CD14-positive monocyte (primary cell): ENCODE data around the gene CCNY. TPM values are rescaled to one million over a fixed set of nuclear protein-coding genes. Genes with fewer than 3 reads are reported as not detected.
A peak's percentile ranks its signal among the peaks of the same experiment; 100 is the strongest.

Experiments used
- DNase-seq, 3 donors: peaks; one replicate each; pipeline ENCODE4 v3.0.0-alpha.2; 2011 to 2022
- H2AFZ ChIP-seq: 2 replicates; pipeline ENCODE4 v1.6.0; 2012; ENCODE audit warnings: mild to moderate bottlenecking, low read depth, low read length, inconsistent platforms; ENCODE audit not compliant: insufficient read depth, poor library complexity, severe bottlenecking
- H3K27ac ChIP-seq, 2 donors: 1 replicate in 1 of 2; 2 replicates in 1 of 2; pipeline ENCODE4 v1.5.1; 2012 to 2013; ENCODE audit warnings: low read length in 2 of 2, control low read depth in 1 of 2, inconsistent platforms in 1 of 2, low read depth in 1 of 2, mild to moderate bottlenecking in 1 of 2
- H3K27me3 ChIP-seq, 2 donors: one replicate each; pipeline versions ENCODE4 v1.6.0 to v1.6.1; 2011 to 2013; ENCODE audit warnings: low read length in 2 of 2; ENCODE audit not compliant: control insufficient read depth in 2 of 2, insufficient read depth in 2 of 2
- H3K36me3 ChIP-seq, 2 donors: replicated peaks in 1 of 2; 1 replicate in 1 of 2; 2 replicates in 1 of 2; pipeline versions ENCODE4 v1.5.1 to v1.6.1; 2012 to 2013; ENCODE audit warnings: low read length in 2 of 2, control low read depth in 1 of 2, inconsistent platforms in 1 of 2, mild to moderate bottlenecking in 1 of 2; ENCODE audit not compliant: insufficient read depth in 2 of 2, control insufficient read depth in 1 of 2
- H3K4me1 ChIP-seq, 2 donors: 1 replicate in 1 of 2; 2 replicates in 1 of 2; pipeline versions ENCODE4 v1.5.1 to v1.6.1; 2012 to 2013; ENCODE audit warnings: low read length in 2 of 2, control low read depth in 1 of 2, inconsistent platforms in 1 of 2, mild to moderate bottlenecking in 1 of 2, moderate library complexity in 1 of 2; ENCODE audit not compliant: insufficient read depth in 2 of 2, control insufficient read depth in 1 of 2
- H3K4me2 ChIP-seq: replicated peaks from 2 replicates; pipeline ENCODE3; 2012; ENCODE audit warnings: low read length, moderate library complexity, mild to moderate bottlenecking; ENCODE audit not compliant: poor library complexity, severe bottlenecking; ENCODE audit errors: extremely low read depth
- H3K4me3 ChIP-seq, 3 experiments: fragments of 200-600 bp in 1 of 3; sonication (generic) in 1 of 3; replicated peaks in 1 of 3; 1 replicate in 2 of 3; 2 replicates in 1 of 3; pipeline ENCODE4 v1.5.1; 2011 to 2013; ENCODE audit warnings: low read length in 3 of 3, mild to moderate bottlenecking in 3 of 3, control low read depth in 2 of 3, low read depth in 2 of 3, inconsistent platforms in 1 of 3, moderate library complexity in 1 of 3
- H3K79me2 ChIP-seq: 2 replicates; pipeline ENCODE4 v1.6.0; 2012; ENCODE audit warnings: mild to moderate bottlenecking, control low read depth, inconsistent platforms, low read length, moderate library complexity; ENCODE audit not compliant: insufficient read depth
- H3K9ac ChIP-seq: 2 replicates; pipeline ENCODE4 v1.6.0; 2017; ENCODE audit warnings: low read length, mild to moderate bottlenecking; ENCODE audit not compliant: insufficient read depth, poor library complexity, severe bottlenecking
- H3K9me3 ChIP-seq, 2 donors: replicated peaks in 1 of 2; 1 replicate in 1 of 2; 2 replicates in 1 of 2; pipeline versions ENCODE4 v1.5.1 to v1.6.1; 2012 to 2013; ENCODE audit warnings: low read length in 2 of 2, control low read depth in 1 of 2; ENCODE audit not compliant: control insufficient read depth in 1 of 2, insufficient read depth in 1 of 2
- H4K20me1 ChIP-seq: 2 replicates; pipeline ENCODE4 v1.6.0; 2012; ENCODE audit warnings: mild to moderate bottlenecking, low read length, control low read depth, moderate library complexity; ENCODE audit not compliant: insufficient read depth
- H3K27ac Mint-ChIP-seq, 7 donors: one replicate each; pipeline ENCODE4 v1.8.0; 2020; ENCODE audit warnings: mild to moderate bottlenecking in 7 of 7, mixed read lengths in 7 of 7, moderate library complexity in 6 of 7, inconsistent platforms in 2 of 7
- H3K27me3 Mint-ChIP-seq, 3 donors: one replicate each; pipeline ENCODE4 v1.8.0; 2021 to 2022; ENCODE audit warnings: low read depth in 3 of 3, mild to moderate bottlenecking in 3 of 3, mixed read lengths in 3 of 3, moderate library complexity in 3 of 3, inconsistent platforms in 1 of 3
- H3K36me3 Mint-ChIP-seq, 2 donors: one replicate each; pipeline ENCODE4 v1.8.0; 2020; ENCODE audit warnings: mixed read lengths in 2 of 2, inconsistent platforms in 1 of 2, mild to moderate bottlenecking in 1 of 2
- H3K4me1 Mint-ChIP-seq: one replicate; pipeline ENCODE4 v1.8.0; 2020; ENCODE audit warnings: mild to moderate bottlenecking, mixed read lengths
- H3K4me3 Mint-ChIP-seq, 2 donors: one replicate each; pipeline ENCODE4 v1.8.0; 2020; ENCODE audit warnings: mild to moderate bottlenecking in 2 of 2, mixed read lengths in 2 of 2, moderate library complexity in 1 of 2
- H3K9me3 Mint-ChIP-seq, 7 donors: one replicate each; pipeline ENCODE4 v1.8.0; 2020 to 2022; ENCODE audit warnings: mixed read lengths in 7 of 7, mild to moderate bottlenecking in 6 of 7, moderate library complexity in 6 of 7, inconsistent platforms in 2 of 7
- WGBS: methylation state at CpG from one replicate; pipeline ENCODE4 v1.1.5; 2013; ENCODE audit warnings: missing lambda C conversion rate; ENCODE audit not compliant: insufficient coverage; 5-methylcytosine and 5-hydroxymethylcytosine counted together
- intact Hi-C, 2 donors: fragments of 100-400 bp; cut with micrococcal nuclease; formaldehyde crosslinking; loops; one replicate each; pipeline versions ENCODE4 v1.15.0 to v1.15.1; 2023
- polyA plus RNA-seq, 3 donors: library from polyadenylated mRNA; depleted of rRNA in 1 of 3; unstranded in 2 of 3; stranded (reverse) in 1 of 3; fragments of 300-500 nt in 2 of 3; fragments of >200 nt in 1 of 3; fragmentation: Illumina TruSeq in 2 of 3; gene quantifications; 1 replicate in 2 of 3; 2 replicates in 1 of 3; pipeline ENCODE4 v1.2.3, GENCODE V29; 2012 to 2021
- TF ChIP-seq, protein P1 (sequence below): fragments of 200-600 bp; IDR thresholded peaks from one replicate; pipeline ENCODE4 v1.8.0; 2022; ENCODE audit warnings: antibody characterized with exemption, mild to moderate bottlenecking

CCNY gene
- polyA plus RNA-seq, 3 donors = 39.9 to 116 (median 64.8) TPM

DNA sequence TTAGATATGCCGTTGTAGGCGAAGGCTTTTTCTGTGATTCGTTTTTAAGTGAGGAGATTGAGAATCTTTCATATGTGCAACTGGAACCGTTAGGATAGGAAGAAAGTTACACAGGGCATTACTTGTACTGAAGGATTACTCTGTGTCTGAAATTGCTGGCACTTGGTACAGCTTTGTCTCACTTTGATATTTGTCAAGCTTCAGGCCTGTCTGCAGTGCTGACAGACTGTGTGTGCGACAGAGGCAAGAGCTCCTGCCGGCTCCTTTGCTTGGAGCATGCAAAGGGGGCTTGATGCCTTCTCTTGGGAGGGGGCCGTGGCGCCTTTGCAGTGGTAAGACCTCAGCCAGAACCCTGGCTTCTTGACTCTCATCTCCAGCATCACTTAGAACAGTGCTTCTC, 45.8 kb downstream of the CCNY start:
- H4K20me1 ChIP-seq = peaks cover 100% of the 10 kb centered on the region

DNA sequence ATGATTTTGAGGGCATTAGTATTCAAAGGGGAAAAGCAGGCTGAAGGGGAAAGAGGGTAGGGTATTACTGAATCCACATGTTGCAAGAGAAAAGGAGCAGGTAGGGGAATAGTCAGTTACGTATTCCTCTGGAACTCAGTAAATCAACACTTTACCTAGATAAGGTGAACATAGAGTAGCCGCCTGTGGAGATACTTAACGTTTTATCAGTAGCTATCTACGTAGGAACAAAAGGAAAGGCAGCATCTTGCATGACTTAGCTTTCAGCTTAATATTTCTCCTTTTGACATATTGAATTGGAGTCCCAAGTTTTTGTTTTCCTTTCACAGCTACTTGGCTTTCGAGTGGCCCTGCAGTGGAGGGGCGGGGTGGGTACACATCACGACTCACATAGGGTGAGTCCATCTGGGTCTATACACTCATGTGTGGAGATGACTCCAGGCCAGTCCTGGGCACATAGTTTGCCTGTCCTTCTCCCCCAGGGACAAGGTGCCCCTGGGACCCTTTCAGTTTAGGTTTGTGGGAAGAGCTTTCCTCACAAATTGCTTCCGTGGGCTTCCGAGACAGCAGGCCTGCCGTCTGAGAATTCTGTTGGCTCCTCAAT, 48.1 kb downstream of the CCNY start:
- peaks cover 54% of the 10 kb centered on the region for H3K4me1 Mint-ChIP-seq
- H3K9me3 Mint-ChIP-seq = no peaks in the 10 kb centered on the region

More for the DNA sequence above, 45.8 kb downstream of the CCNY start:
- Mint-ChIP-seq H3K4me1 (peaks cover 52% of the 10 kb centered on the region), H3K27ac (no peak overlapping the region), H3K36me3 (peaks cover 3 to 6% of the 10 kb centered on the region in 2 donors), H3K4me3 (no peak overlapping the region), H3K9me3 (no peaks in the 10 kb centered on the region), H3K27me3 (no peaks in the 10 kb centered on the region)
- no peaks in the 10 kb centered on the region for H3K27me3 ChIP-seq
- TF ChIP-seq, protein P1, sequence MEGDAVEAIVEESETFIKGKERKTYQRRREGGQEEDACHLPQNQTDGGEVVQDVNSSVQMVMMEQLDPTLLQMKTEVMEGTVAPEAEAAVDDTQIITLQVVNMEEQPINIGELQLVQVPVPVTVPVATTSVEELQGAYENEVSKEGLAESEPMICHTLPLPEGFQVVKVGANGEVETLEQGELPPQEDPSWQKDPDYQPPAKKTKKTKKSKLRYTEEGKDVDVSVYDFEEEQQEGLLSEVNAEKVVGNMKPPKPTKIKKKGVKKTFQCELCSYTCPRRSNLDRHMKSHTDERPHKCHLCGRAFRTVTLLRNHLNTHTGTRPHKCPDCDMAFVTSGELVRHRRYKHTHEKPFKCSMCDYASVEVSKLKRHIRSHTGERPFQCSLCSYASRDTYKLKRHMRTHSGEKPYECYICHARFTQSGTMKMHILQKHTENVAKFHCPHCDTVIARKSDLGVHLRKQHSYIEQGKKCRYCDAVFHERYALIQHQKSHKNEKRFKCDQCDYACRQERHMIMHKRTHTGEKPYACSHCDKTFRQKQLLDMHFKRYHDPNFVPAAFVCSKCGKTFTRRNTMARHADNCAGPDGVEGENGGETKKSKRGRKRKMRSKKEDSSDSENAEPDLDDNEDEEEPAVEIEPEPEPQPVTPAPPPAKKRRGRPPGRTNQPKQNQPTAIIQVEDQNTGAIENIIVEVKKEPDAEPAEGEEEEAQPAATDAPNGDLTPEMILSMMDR = no peak
- H3K36me3 ChIP-seq = no peaks in the 10 kb centered on the region
- H3K27ac ChIP-seq = peak overlapping the region in 1 of 2 donors; percentile 34
- no peak for DNase-seq
- intact Hi-C loops = no loop called here
- 100% methylated on average over 6 of the region's 8 CpGs for whole genome bisulfite sequencing
- H3K4me2 ChIP-seq = no peak overlapping the region
- peaks cover 97% of the 10 kb centered on the region for H3K79me2 ChIP-seq
- H2AFZ ChIP-seq = no peak overlapping the region
- no peaks in the 10 kb centered on the region for H3K9me3 ChIP-seq
- H3K9ac ChIP-seq = no peak overlapping the region
- peaks cover 18 to 31% of the 10 kb centered on the region in 2 donors for H3K4me1 ChIP-seq
- H3K4me3 ChIP-seq = no peak overlapping the region

More for the DNA sequence above, 48.1 kb downstream of the CCNY start:
- H3K4me3 ChIP-seq = no peak overlapping the region
- Mint-ChIP-seq H3K4me3 (no peak overlapping the region), H3K27ac (peak overlapping the region in 1 of 7 donors; percentile 26), H3K27me3 (no peaks in the 10 kb centered on the region), H3K36me3 (peaks cover 3 to 6% of the 10 kb centered on the region in 2 donors)
- no peak overlapping the region for H3K4me2 ChIP-seq
- H3K9me3 ChIP-seq = peaks cover 0 to 1% of the 10 kb centered on the region in 2 donors
- intact Hi-C loops = no loop called here
- H4K20me1 ChIP-seq = peaks cover 100% of the 10 kb centered on the region
- no peak overlapping the region for H3K27ac ChIP-seq
- no peaks in the 10 kb centered on the region for H3K27me3 ChIP-seq
- H3K9ac ChIP-seq = no peak overlapping the region
- DNase-seq = no peak
- peaks cover 99% of the 10 kb centered on the region for H3K79me2 ChIP-seq
- TF ChIP-seq, protein P1 = no peak
- H2AFZ ChIP-seq = no peak overlapping the region
- peaks cover 22 to 33% of the 10 kb centered on the region in 2 donors for H3K4me1 ChIP-seq
- 71% methylated on average over 6 of the region's 10 CpGs for WGBS
- no peaks in the 10 kb centered on the region for H3K36me3 ChIP-seq
